Caki2 (cell line): ENCODE measurements around the gene IGF2. TPM values are rescaled to one million over a fixed set of nuclear protein-coding genes. Genes with fewer than 3 reads are reported as not detected.

Experiments
- DNase-seq: peaks from one replicate; pipeline ENCODE4 v3.0.0-alpha.2; 2015; ENCODE audit warnings: low read depth
- in situ Hi-C: cut with HindIII; loops from 2 replicates; pipeline ENCODE4 v1.10.0; 2016; ENCODE audit warnings: low sequenced_read_pairs, low pct_unique_long_range_greater_than_20kb, mixed read lengths
- total RNA-seq: library from RNA; depleted of rRNA; stranded (reverse); fragments of >200 nt; shearing (Covaris generic); gene quantifications from 2 replicates; pipeline ENCODE4 v1.2.3, GENCODE V29; 2014; ENCODE audit warnings: low replicate concordance

Gene IGF2
- total RNA-seq, 1 experiment from 2014 or later = 2.3 TPM

DNA sequence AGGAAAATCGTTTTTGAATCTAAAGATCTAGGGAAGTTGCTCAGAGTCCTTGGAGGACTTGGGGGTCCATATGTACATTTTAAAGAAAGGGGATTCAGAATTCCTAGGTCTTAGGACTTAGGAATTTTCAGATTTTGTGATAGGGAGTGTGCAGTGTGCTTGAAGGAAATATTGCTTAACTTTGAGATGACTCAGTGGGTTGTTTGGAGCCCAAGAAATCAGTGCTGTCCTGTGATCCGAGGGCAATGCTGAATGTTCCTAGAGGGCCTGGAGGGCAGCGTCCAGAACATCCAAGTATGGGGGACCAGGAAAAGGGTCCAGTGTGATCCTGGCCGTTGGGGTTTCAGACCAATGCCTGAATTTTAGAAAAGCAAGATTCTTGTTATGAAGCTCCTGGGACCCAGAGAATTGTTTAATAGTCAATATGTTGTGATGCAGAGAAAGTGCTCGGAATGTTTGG lies 3.1 kb upstream of the IGF2 start:
- in situ Hi-C loops = no loop called here
- DNase-seq = no peak

DNA sequence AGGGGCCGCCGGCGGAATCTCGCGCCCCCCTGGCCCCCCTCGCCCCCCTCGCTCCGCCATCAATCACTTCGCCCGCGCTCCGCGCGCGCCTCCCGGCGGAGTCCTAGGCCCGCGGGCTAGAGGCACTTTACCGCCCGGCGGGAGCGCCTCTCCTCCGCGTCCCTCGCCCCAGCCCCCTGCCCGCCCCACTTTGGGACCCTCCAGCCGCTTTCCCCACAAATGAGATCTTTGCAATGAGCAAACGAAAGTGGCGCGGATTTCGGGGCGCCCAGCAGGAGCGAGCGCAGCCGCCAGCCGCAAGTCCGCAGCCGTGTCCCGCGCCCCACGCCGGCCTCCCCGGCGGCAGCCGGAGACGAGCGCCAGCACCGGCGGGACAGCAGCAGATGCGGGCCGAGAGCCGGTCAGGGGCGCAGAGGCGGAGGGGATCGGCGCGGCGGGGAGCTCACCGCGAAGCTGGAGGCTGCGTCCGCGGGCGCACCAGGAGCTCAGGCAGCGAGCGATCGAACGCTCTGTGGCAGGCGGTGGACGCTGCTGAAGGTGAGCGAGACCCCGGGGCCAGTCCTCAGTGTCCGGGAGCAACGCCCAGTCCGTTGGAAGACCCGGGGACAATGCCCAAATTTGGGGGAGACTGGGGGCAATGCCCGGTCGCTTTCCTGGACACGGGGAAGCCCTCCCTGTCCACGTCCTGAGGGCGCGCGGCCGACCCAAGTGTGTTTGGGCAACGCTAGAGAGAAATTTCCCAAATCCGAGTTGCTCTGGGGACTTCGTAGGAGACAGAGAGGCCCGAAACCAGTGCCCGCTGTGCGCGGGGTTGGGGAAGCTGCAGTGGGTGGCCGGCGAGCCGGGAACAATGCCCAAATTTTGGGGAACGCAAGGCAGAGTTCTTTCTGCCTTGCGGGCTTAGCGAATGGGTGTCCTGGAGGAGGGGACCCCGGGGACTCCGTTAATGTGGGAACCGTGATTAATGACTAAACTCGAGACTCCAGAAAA lies 1.5 kb upstream of the IGF2 start:
- in situ Hi-C loops = no loop called here
- no peak for DNase-seq

GRCh38 chr11:2139621-2140337 lies 590 bp upstream of the IGF2 start:
- no peak for DNase-seq
- in situ Hi-C loops = no loop called here

- DNase-seq = no peak
- in situ Hi-C loops = no loop called here
These were observed 612 bp downstream of the IGF2 start for GRCh38 chr11:2138431-2139122.

DNA sequence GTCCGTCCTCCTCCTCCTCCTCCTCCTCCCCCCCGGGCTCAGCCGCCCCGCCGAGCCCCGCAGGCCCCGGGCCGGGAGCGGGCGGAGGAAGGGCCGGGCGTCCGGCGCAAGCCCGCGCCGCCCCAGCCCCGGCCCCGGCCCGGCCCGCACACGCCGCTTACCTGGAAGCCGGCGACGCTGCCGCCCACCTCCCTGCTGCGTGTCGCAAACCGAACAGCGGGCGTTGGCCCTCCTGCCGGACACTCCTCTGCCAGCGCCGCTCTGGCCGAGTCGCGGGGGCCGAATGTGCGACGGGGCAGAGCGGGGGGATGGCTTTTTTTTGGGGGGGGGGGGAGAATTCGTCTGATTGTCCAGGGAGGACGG lies 1.1 kb downstream of the IGF2 start:
- DNase-seq = no peak
- in situ Hi-C loops = no loop called here

- DNase-seq = peak; percentile 58
These were observed 1.8 kb downstream of the IGF2 start for GRCh38 chr11:2137202-2138067.

GRCh38 chr11:2136952-2137201 lies 2.3 kb downstream of the IGF2 start:
- no peak for DNase-seq
- in situ Hi-C loops = no loop called here

More at GRCh38 chr11:2137202-2138067, 1.8 kb downstream of the IGF2 start:
- in situ Hi-C loops = no loop called here

DNA sequence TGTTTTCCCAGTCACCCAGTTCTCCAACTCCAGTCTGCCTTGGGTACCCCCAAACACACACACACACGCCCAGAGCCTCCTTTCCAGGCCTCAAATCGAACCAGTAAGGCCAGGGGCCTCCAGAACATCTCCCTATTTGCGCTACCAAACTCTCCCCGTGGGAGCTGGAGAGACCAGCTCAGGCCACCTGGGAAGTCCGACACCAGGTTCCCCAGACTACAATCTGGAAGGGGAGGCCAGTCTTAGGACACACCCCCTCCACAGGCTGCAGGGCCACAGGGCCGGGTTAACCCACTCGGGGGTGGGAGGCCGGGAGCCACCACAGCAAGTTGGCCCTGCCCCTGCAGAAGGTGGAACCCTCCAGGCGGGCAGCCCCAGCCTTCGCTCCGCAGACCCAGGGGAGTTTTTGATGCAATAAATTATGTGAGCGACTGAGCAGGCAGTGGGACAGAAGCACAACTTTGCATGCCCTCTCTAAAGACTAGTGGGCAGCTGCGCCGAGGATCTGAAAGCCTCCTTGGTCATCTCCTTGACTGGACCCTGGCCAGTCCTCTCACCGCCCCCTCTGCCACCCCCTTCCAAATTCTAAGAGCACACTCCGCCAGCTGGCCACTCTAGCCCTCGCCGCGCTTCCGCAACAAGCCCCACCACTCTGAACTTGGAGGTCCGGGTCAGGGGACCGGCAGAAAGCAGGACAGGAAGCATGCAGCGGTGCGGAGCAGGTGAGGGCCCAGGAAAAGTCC lies 2.8 kb downstream of the IGF2 start:
- in situ Hi-C loops = no loop called here
- no peak for DNase-seq

- no peak for DNase-seq
- in situ Hi-C loops = no loop called here
These were observed 3.5 kb downstream of the IGF2 start for GRCh38 chr11:2135648-2136201.

- in situ Hi-C loops = no loop called here
- DNase-seq = no peak
These were observed 4.1 kb downstream of the IGF2 start for GRCh38 chr11:2135018-2135569.

- in situ Hi-C loops = no loop called here
- DNase-seq = no peak
These were observed 4.9 kb downstream of the IGF2 start for GRCh38 chr11:2134022-2135010.

DNA sequence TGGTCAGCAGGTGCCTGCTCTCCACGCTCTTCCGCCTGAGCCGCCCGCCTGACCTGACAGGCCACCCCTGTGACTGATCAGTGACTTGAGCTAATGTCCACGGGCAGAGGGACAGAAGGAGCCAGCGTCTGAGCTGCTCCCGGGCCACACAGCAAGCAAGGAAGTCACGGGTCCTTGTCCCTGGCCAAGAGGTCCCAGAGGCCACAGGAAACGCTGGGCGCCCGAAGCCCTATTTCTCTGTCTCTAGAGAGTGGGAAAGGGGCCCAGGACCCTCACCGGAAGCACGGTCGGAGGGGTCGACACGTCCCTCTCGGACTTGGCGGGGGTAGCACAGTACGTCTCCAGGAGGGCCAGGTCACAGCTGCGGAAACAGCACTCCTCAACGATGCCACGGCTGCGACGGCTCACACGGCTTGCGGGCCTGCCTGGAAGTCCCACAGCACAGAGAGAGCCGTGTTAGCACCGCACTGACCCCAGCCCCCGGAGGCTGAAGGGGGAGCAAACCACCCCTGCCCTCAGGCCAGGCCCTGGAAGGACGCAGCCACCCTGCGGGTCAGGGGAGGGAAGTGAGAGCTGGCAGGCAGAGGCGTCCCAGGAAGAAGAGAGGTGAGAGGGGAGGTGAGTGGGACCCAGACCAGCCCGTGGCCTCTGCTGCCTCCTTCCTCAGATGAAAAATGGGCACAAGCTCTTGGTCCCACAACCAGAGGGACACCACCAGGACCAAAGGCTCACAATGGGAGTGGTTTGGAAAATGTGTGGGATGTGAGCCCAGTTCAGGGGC lies 5.8 kb downstream of the IGF2 start:
- in situ Hi-C loops = no loop called here
- no peak for DNase-seq

DNA sequence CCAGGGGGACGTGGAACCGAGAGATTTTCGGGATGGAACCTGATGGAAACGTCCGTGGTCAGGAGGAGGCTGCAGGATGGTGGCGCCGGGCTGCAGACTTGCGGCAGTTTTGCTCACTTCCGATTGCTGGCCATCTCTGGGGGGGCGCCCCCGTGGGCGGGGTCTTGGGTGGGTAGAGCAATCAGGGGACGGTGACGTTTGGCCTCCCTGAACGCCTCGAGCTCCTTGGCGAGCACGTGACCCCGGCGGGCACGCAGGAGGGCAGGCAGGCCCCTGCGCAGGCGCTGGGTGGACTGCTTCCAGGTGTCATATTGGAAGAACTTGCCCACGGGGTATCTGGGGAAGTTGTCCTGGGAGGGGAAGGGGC lies 6.3 kb downstream of the IGF2 start:
- DNase-seq = no peak
- in situ Hi-C loops = no loop called here

DNA sequence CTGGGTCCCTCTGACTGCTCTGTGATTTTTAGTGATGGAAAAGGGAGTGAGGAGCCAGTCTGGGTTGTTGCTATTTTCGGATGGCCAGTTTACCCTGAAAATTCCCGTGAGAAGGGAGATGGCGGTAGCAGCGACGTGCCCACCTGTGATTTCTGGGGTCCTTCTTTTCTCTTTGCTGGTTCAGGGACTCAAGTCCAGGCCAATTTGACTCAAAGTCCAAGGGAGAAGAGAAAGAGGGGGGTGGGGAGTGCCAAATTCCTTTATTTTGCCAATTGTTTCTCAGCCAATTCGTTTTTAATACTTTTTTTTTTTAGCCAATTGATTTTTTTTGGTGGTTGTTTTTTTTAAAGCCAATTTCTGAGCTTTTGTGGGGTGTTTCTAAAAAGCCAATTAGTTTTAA lies 6.9 kb downstream of the IGF2 start:
- no peak for DNase-seq
- in situ Hi-C loops = no loop called here
